GM21717 (cell line): ENCODE measurements around the gene KRT75.

Experiments
- ATAC-seq: cut with Tn5 transposase; IDR thresholded peaks from one replicate; pipeline ENCODE4 v1.9.1; 2021; ENCODE audit warnings: mild to moderate bottlenecking, moderate library complexity; ENCODE audit not compliant: unreplicated experiment

The KRT75 gene

DNA sequence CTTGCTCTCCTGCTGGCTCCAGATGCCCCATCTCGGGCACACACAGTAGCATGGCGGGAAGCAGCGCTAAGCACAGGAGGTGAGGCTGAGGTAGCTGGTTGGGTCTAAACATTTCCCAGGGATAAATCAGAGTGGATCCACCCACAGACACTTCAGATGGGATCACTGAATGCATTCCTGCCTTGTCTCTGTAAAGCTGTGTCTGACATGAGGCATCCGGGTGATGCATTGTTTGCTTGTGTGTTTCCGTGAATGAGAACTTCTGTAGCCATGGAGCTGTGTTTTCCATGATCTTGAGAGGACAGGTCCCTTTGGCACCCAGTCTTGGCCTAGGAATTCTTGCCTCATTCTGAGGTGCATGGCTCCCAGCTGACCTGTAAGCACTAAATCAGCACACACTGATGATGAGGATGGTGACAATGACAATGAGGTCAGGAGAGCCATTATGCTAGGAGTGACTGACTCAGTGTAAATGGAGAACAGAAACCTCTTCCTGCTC lies 6.7 kb upstream of the KRT75 start:
- ATAC-seq: no peak

DNA sequence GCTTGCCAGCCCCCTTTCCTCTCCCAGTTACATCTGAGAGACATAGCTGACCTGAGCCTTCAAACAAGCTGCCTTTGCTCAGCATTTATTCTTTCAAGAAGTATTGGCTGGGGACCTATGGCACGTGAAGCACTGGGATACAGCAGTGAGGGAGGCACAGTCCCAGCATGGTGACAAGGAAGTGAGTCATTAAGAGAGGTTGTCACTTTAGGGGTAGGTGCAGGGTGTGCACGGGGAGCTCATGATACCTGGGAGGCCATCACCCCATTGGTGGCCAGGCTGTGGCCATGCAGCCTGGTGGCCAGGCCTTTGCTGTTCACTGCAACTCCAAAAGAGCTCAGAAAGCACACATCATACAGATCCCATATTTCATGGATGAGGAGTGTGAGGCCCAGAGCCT lies 5.7 kb upstream of the KRT75 start:
- no peak for ATAC-seq

DNA sequence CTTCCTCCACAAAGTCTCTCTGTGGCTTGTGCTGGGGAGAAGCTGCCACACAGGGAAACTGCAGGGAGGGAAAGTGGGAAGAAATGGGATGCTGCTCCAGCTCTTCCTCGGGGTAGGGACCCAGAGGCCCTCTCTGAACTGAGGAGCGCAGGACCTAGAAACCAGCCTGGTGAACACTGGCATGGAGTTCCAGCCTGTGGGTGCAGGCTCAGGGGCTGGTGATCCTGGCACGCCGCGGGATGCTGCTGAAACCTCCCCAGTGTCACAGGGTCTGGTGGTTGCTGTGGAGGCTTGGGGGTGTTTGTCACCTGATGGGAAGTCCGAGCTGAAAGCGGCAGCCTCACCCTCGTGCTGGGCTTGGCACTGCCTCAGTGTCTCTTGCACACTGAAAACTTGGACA lies 5.2 kb upstream of the KRT75 start:
- ATAC-seq: no peak

DNA sequence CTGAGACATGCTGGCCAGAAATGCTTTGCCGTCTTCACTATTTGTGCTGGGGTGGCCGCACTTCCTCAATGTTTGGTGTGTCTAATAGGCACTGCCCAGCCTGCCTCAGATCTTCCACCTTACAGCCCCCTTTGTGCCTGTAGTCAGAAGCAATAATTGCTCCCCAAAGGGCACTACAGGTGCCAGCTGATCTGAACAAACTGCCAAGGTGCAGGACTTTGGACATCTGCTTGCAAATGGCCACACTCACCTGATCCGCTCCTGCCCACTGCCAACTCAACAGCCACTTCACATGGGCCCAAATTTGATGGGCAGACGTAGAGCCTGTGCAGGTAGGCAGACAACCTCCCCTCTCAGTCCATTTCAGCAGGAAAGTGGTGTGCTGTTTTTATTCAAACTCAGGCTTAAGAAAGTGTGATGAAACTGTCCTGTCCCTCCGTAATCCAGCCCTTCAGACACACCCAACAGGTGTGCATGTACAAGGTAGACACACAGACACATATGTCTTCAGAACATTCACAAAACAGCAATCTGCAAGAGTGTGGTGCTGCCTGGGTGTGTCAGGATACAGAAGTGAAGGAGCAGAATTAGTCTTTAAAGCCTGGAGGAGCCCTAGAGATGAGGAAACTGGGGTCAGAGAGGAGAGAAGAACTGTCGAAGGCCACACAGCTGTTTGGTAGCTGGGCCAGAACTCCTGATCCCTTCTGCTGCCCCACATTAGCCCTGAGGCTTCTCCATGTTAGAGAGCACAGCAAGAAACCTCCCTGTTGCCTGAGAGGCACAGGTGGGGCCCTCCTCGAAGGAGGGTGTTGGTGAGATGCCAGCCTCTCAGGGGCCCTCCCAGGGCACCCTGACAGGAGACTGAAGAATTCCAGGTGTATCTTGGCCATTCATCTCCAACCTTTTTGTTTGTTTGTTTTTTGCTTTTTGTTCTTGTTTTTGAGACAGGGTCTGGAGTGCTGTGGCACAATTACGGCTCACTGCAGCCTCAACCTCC lies 4.4 kb upstream of the KRT75 start:
- no peak for ATAC-seq

DNA sequence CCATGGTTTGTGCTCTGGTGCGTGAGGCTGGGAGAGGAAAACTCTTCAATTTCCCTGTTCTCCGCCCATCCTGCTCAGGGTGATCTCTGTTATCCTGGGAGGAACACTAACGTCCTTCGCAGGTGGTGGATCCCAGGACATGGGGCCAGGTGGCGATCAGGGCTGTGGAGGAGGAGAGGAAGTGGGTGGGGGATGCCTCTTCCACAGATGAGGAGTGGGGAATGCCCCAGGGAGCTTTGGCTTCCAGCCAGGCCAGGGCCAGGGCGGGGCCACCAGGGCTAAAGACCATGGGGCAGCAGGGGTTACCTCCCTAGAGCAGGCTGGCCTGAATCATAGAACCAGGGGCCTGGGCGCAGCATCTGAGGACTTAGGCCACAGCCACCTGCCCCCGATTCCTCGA lies 3.3 kb upstream of the KRT75 start:
- ATAC-seq: no peak

DNA sequence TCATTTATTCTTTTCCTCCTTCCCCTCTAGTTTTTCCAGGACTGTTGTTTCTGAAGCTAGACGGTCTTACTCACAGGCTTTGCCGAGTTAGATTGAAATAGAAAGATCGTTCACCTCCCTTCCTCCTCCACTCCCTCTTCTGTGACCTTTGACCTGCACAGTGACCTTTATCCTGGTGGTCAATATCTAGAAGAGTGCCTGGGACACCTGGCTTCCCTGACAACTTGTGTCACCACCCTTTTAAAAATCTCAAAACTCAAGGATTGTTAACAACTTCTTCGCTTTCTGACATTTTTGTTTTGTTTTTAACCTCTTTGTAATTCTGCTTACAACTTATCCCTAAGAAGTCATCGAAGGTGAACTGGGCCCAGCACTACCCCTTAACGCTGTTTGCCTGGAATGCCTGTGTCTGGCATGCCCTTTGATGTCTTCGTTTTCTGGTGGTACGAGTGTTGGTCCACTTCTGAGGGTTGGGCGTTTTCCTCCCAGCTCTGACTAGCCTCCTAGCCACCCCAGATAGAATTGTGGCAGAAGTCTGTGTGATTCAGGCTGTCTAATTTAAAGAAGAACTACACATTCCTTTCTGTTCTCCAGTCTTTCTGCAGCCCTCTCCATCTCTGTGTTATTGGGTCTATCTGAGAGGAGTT lies 2.8 kb upstream of the KRT75 start:
- ATAC-seq: no peak

DNA sequence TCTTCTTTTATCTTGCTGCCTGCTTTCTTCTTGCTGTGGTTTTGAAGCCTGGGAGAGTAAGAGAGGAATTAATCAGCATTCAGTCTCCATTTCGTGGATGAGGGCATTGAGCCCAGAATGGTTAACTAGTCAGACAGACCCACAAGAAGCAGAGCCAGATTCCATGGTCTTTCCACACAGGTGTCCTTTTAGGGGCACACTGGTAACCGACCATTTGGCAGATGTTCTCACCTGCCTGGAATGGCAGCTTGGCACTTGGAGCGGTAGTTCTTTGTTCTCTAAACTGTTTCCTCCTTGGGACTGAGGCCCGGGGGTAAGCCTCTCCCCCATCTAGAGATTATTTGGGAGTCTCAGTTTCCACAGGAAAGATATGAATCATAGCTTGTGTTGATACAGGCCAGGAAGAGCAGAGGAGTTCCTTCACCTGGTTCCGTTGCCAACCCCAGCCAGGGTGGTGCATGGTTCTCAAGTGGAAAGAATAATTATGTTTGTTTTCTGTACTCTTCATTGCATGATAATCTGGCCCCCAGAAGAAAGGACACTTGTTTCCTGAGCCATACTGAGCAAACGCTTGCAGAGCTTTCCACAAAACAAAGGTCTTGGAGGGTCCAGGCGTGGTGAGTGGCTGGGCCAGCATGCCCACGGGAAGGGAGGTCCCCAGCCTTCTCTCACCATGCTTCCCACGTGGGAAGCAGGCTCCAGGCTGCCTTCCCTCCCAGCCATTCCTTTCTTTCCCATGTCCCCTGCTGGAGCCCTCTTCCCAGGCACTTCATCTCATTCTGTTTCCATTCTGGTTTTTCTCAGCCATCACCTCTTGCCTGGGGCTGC lies 2.0 kb upstream of the KRT75 start:
- no peak for ATAC-seq

DNA sequence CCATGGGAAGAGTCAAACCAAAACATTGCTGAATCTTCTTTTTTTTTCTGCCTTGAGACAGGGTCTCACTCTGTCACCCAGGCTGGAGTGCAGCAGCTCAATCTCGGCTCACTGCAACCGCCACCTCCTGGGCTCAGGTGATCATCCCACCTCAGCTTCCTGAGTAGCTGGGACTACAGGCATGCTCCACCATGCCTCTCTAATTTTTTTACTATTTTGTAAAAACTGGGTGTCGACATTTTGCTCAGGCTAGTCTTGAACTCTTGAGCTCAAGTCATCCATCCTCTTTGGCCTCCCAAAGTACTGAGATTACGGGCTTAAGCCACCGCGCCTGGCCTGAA lies 1.5 kb upstream of the KRT75 start:
- ATAC-seq: no peak

DNA sequence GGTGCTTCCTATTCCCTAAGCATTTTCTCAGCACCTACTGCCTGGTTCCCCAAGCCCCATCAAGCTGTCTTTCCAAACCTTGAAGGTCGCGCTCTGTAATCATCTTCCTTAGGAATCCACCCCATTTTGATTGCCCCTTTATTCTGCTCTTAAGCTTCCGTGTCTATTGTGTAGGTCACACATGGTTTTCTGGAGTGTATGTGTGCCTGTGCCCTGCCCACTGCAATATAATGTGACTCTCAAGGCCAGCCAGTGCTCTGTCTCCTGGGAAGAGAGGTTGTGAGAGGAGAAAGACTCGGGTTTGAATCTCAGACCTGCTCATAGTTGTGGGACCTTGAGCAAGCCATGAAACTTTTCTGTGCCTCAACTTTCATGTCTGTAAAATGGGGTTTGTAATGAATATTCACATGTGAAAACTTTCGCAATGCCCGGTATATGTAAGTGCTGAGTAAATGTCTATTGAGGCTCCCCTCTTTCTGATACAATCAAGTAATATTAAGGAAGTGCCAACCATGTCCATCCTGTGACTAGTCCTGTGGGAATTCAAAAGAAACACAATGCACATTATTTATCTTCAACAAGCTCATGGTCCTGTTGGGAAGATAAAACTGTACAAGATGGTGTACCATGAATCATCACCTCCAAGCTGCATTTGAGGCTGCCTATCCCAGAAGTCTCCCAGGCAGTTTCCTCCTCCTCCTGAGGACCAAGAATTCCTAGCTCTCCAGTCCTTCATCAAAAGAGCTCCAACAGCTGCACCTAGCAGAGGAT lies 774 bp upstream of the KRT75 start:
- ATAC-seq: no peak

DNA sequence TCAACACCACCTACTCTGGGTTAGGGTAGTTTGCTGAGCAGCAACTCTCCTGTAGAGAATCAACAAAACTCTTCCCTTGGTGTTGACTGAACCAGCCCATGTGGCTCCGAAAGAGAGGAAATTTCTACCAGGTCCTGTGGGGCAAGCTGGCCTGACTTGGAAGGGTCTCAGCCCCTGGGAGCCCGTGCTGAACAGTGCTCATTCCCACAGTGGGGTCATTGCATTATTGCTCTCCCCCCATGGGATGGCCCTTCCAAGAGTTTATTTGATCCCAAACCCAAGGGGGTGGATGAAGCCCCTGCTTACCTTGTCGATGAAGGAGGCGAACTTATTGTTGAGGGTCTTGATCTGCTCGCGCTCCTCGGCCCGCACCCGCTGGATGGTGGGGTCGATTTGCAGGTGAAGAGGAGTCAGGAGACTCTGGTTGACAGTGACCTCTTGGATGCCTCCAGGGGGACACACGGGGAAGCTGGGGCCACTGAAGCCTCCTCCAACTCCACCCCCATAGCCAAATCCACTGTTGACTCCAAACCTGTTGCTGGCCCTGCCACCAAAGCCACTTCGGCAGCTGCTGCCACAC lies 580 bp downstream of the KRT75 start:
- ATAC-seq: no peak

DNA sequence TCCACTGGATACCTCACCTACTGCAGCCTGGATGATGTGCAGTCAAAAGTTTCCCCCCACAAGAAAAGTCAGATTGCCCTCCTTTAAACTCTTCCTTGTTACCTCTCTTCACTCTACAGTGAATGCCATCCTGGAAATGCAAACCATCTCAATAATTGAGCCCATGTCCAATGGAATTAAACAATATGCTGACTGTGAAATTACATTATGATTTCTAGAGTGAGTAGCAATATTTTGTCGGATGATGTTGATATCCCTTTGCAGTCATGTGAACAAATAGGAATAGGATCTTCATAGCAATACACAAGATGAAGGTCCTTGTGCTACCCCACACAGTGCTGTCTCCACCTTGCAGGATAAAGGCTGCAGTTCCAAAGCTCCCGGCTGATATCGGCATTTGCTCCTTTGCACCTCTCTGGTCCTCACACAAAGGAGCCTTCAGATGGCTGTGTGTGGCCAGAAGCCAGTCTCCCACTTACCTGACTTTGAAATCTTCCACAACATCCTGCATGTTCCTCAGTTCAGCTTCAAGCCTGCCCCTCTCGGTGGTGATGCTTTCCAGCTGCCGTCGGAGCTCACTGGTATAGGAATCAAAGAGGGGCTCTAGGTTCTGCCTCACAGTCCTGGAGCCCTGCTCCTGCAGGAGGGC lies 1.5 kb downstream of the KRT75 start:
- ATAC-seq: no peak

DNA sequence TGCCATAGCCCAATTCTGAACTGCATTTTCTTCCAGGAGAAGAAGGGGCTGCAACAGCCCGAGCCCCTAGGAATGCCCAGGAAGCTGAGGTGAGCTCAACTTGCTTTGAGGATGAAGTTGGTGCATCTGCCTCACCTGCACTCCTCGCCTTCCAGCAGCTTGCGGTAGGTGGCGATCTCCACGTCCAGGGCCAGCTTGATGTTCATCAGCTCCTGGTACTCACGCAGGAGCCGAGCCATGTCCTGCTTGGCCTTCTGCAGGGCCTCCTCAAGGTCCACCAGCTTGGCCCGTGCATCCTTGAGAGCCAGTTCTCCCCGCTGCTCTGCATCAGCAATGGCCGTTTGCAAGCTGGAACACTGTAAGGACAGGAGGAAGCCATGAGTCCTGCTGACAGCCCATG lies 6.0 kb downstream of the KRT75 start:
- no peak for ATAC-seq

DNA sequence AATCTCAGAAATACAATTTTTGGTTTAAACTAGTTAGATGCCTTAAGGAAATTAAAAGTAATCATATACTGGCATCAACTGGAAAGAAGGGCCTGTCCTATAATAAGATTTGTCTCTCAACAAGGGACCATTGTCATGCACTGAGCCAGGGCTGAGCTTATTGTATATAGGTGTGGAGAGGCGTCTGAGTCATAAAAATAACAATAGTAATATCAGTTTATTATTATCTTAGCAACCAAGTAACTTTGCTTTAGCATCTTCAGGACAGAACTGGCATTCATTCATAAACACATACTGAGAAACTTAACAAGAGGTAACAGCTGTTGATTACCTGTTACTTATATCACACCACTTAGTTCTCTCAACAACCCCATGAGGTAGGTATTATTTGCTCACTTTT lies 7.1 kb downstream of the KRT75 start:
- ATAC-seq: no peak

DNA sequence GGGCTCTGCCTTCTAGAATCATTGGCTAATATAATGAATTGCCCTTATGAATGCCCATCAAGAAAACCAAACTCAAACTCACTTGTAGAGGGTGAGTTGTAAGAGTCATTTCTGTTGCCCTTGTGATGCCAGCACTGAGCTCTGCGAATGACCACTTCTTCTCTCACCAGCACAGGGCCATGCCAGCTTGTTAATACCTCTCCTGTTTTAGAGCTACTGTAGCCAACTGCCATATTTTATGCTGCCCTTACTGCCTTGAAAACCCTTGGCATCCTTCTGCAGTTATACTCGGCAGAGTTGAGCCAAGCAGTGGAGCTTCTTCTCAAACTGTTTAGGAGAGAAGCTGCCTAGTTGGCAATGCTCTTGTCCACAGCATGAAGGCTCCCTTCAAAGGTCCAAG lies 8.1 kb downstream of the KRT75 start:
- no peak for ATAC-seq

DNA sequence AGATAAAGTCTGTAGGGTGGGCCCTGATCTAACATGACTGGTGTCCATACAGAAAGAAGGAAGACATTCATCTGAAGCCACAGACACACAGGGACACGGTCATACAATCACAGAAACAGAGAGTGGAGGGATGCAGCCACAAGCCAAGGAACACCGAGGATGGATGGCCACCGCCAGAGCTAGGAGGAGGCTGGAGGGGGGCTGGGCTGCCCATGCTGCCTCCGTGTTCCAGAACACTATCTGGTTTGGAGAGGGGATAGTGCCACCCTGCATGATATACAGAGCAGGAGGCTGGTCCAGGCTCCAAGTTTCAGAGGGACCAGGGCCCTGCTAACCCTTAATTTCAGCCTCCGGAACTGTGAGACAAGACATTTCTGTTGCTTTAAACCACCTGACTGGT lies 8.7 kb downstream of the KRT75 start:
- ATAC-seq: no peak

DNA sequence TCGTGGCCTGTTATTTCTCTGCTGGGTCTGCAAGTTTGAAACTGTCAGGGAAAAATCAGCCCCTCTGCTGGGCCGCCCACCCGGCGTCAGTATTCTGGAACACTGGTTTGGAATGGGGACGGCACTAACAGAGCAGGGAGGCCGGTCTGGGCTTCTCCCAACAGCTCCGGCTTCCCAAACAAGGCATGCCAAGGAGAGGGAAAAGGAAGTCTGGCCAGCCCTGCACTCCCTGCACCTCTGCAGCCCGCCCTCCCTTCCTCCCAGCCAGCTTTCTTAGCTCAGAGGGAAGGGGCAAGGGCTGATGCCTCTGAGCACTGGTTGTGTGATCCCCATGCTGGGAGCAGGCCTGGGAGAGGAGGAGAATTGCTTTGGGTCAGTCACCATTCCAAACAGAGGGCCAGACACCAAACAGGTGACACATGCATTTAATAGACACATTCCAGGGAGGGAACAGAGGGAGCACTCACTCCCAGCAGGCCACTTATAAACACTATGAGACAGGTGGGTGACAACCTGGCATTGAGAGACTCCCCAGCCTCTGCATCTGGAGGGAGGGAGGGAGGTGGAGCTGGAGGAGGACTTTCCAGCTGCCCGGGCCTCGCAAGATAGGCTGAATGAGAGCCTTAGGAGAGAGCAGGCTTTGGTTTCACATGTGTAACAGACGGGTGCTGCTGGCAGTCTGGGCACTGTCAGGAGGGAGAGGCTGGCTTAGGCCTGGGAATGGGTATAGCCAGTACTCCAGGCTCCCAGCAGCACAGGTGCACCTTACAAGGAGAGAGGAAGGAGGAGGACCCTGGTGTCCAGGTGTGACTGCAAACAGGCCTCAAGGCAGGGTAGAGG lies 10.3 kb downstream of the KRT75 start:
- ATAC-seq: no peak

DNA sequence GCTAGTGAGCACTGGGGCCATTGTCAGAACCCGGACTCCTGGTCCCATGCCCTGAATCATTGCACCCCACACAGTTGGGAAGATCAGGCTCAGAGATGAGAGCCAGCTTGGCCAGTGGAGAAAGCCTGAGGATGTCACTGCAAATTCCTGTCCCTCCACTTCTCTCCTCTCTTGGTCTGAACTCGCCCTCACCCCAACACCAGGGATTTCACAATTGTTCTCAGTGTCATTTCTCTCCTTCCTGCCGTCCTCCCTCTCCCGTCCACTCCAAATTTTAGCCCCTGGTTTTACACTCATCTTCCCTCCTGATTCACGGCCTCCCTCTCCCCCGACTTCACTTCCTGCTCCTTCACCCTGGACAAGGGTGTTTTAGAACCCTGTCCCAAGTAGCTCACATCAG lies 11.1 kb downstream of the KRT75 start:
- ATAC-seq: no peak

DNA sequence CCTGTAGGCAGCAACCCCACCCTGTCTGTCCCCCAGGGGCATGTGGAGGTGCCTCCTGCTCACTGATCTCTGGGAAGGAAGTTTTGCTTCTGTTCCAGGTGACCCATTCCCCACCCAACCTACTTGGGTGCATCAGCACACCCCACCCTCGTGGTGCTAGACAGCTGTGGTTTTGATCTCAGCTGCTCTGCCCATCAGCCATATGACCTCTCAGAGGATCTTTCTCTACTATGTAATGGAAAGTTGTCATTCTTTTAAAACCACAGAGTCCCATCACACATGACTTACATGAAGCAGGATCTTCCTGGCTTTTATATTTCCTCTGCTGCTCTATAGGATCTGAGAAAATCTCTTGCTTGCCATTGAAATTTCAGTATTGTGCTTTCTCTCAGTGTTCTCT lies 14.5 kb downstream of the KRT75 start:
- no peak for ATAC-seq

DNA sequence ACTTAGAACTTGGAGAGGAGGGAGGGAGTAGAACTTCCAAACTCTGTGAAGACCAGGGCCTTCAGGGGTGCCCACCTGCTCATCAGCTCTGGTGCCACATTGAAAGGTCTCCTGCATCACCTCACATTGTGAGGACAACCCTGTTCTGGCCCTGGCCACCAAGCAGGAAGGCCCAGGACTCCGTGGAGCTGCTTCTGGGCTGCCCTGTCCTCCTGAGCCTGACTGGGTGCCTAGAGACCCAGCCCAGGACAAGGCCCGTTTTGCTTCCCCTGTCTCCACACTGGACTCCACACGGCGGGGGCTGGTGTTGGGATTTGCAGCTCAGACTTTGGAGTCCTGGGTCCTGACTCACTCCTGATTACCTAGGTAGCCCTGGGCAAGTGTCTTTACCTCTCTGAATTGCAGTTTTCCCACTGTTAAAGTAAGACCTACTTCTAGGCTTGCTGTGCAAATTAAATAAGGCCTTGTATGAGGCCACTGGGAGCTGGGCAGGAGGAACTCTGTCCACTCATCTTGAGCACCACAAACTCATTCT lies 15.5 kb downstream of the KRT75 start:
- no peak for ATAC-seq
